ENCODE measurements around the gene ZKSCAN3.
"Not testable (repeated sequence)": the region's sequence is repeated elsewhere in the genome, so short reads cannot be mapped to it uniquely, and the experiment has no call there.

Gene ZKSCAN3

GRCh38 chr6:28377879-28378278 is 28.1 kb downstream of the ZKSCAN3 start:
- no peak for DNase-seq

GRCh38 chr6:28378644-28379043 is 28.9 kb downstream of the ZKSCAN3 start:
- no peak for DNase-seq

GRCh38 chr6:28380381-28380780 is 30.6 kb downstream of the ZKSCAN3 start:
- no peak for DNase-seq

DNA sequence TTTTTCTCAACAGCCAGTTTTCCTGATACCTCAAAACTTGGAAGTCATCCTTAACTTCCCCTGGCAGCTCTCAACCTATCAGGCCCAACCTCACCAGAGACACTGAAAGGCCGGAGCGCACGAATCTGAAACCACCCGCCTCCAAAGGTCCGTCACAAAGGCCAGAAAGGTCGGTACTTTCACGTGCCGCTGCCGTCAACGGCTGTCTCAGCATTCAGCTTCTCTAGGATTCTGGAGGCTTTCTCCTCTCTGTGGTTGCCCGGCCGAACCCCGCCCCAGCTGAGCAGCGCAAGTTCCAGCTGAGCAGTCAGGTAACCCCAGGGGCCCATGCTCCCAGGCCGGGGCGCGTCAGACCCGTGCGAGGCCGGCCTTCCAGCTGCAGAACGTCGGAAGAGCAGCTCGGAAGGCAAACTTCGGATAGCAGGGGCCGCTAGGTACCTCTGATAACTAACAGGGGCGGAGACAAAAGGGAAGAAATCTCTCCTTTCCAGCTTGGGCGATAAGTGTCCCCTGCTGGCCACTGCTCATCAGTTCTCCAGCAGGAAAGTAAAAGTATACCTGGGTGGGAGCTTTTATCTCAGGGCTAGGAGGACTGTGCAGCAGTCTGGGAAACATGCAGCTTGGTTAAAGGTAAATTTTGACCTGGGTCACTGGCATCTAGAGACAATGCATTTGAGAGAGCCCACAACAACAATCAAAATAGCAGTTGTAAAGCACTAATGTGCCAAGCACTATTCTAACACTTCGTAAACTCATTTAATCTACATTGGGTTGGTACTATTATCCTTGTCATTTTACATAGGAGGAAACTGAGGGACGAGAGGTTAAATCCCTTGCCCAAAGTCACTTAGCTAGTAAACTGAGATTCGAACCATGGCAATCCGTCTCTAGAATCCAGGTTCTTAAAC is 33.7 kb downstream of the ZKSCAN3 start:
- DNase-seq = peak; percentile 32

DNA sequence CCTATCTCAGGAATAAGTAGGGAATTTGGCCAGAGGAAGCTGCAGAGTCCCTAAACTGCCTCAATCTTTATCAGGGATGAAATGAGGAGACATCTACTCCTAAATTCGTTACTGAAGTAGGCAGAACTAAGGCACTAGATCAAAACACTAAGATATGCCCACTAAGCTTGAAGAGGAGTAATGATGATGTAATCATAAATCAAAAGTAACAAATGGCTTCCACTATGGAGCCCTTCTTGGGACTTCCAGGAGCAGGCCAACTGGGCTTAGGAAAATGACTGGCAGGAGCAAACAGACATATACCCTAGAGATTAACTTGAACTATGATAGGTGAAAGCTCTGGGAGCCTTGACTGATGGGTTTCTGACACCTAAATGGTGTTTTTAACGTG is 34.4 kb downstream of the ZKSCAN3 start:
- DNase-seq = no peak

GRCh38 chr6:28390688-28391087 is 40.9 kb downstream of the ZKSCAN3 start:
- DNase-seq = no peak

DNA sequence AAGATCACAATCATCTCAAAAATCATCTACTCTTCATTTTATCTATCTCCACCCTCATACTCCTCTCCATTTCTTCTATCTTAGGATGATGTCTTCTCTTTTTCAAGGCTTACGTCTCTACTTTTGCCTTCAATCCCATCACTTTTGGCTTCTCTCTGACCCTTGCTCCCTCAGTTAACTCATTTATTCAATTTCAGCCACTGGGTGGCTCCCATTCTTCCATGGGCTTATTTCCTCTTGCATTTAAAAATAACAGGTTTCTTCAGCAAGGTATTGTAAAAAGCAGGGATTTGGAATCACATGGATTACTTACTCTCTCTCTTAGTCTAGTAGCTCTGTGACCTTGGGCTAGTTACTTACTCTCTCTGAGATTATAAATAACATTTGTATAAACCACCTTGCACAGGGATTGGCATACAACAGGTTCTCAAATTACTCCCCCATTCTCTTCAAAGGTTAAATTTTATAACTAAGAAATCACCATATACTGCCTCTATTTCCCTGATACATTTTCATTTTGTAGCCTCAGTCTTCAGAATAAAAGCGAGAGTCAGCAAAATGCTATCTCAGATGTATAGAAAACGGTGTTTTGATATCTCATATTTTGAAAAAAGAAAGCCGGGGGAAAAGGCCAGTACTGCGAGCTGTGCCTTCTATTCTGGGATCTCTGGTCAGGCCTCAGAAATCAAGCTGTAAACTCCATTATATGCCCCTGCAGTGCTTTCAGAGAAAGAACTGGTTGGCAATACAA is 44.3 kb downstream of the ZKSCAN3 start:
- no peak for DNase-seq

- DNase-seq = no peak
Observed at GRCh38 chr6:28395918-28396317, 46.2 kb downstream of the ZKSCAN3 start.

DNA sequence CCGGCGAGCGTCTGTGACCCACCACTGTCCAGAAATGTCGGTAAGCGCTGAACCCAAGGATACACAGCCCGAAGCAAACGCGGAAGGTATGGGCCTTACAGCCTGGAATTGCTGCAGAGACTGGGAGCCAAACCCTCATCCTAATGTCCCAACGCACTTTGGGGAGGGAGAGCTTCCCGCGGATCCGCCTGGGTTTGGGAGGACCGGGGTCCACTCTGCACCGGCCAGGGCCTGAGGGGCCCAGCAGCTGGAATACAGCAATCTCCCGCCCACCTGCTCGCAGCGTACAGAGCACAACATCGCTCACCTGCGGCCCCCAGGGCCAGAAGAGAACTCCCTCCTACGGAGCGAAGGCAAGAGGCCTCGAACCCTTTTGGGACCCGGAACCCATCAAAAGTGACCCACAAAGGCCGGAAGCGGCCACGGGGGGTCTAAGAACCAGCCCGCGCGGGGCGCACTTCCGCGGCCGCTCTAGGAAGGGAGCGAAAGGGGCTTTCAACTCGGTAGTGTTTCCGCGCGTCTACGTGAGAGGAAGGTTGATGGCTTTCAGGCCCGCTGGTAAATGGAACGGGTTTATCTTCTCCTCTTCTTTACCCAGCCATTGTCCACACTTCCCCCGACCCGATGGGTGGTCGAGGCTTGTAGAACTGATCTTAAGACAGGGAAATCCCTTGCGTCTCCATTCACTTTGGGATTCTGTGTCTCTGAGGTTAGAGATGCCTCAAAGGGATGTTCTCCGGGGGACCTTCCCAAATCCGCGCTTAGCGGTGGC is 49.8 kb downstream of the ZKSCAN3 start, which contains the start of gene ZSCAN12:
Gene ZSCAN12 (minus strand): TSS at position 398 of the 772 bp plus-strand sequence. CDS start 1,342 bp downstream, outside the sequence.
- DNase-seq = peak; percentile 87

GRCh38 chr6:28400122-28400451 is 50.3 kb downstream of the ZKSCAN3 start:
- DNase-seq = no peak

DNA sequence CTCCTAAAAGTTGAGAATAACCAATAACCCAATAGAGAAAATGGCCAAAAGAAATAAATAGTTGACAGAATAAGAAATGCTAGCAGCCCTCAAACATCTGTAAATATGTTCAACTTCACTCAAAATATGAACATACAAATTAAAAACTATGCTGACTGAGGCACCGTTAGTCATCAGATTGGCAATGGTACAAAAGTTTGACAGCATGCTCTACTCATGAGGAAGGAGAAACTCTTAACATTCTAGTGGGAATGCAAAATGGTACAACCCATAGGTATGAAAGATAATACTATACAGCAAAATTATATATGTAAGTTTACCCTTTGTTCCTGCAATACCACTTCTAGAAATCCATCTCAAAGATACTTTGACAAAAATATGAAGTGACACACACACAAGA is 51.4 kb downstream of the ZKSCAN3 start:
- DNase-seq = no peak

DNA sequence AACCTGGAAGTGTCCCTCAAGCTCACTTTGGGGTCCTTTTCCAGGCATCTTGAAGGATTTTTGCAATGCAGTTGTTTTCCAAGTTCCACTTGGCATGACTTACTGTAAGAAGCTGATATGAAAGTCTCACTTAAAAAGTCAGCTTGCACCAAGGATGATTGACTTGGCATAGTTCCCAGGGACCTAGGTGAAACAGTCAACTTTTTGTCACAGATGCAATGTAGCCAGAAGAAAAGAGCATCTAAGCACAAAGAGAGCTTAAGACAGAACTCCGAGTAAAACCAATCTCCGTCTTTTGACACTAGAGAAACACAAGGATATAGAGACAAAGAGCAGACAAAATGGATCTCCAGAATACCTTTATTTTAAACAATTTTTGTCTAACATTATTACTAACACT is 52.5 kb downstream of the ZKSCAN3 start:
- no peak for DNase-seq

DNA sequence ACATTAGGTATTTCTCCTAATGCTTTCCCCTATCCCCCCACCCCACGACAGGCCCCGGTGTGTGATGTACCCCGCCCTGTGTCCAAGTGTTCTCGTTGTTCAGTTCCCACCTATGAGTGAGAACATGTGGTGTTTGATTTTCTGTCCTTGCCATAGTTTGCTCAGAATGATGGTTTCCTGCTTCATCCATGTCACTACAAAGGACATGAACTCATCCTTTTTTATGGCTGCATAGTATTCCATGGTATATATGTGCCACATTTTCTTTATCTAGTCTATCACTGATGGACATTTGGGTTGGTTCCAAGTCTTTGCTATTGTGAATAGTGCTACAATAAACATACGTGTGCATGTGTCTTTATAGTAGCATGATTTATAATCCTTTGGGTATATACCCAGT is 54.2 kb downstream of the ZKSCAN3 start:
- not testable (repeated sequence) for DNase-seq

DNA sequence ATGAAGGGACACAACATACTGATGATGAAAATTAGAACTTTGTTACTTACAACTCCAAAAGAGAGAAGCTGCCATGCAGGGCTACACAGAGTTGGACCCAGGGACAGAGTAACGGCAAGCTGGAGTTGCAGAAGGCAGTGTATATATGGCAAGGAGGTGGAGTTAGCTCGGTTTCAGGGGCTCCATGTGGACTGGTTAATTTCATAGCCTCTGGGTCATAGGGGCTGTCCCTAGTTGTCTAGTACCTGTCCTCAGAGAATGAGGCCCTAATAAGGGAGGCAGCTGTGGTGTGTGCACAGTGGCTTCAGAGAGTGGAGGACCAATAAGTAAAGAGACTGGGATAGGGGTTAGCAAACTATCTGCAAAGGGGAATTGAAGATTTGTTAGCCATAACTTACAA is 57.7 kb downstream of the ZKSCAN3 start:
- DNase-seq = no peak

DNA sequence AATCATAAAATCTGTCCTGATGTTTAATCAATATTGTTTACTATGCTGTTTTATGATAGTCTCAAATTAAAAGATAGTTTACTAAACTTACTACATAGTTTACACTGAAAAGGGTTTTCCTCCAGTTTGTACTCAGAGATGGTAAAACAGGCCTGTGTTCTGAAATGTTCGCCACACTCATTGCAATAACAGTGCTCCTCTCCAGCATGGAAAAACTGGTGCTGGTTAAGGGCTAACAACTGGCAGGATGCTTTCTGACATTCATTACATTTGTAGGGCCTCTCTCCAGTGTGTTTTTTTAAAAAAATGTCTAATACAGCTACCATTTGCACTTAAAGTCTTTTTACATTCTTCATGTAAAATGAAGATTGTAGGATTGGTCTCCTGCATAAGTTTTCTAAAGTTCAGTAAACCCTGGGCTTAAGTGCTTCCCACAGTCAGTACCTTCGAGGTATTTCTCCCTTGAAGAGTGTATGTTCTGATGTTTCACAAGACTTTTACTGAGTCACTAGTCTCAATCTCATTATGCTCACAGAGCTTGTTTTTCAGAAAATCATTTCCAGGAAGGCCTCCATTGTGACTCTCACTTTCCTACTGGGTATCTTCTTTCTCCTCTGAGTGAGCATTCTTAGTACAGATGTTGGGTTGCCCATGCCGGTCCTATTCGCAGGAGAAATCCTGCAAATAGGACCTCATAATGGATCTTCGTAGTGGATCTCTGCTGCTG is 58.5 kb downstream of the ZKSCAN3 start:
- DNase-seq = peak; percentile 61

DNA sequence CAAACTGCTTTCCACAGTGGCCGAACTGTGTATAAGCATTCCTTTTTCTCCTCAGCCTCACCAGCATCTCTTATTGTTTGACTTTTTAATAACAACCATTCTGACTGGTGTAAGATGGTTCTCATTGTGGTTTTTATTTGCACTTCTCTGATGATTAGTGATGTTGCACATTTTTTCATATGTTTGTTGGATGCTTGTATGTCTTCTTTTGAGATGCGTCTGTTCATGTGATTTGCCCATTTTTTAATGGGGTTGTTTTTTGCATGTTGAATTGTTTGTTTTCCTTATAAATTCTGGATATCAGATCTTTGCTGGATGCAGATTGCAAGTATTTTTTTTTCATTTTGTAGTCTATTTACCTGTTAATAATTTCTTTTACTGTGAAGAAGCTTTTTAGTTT is 61.0 kb downstream of the ZKSCAN3 start:
- no peak for DNase-seq

DNA sequence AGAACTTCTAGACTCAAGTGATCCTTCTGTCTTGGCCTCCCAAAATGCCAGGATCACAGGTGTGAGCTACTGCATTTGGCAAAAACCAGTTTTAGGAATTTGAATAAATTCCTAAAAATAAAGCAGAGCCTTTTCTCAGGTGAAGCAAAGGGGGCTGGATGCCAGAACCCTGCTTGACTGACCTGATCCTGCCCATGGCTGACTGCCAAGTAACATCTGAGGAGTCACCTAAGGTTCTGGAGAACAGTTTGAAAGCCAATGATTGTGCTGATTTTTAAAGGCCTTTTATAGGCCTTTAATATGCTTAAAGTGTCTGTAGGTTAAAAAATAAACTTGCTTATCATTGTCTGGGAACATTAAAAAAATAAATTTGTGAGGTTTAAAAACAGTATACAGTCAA is 63.9 kb downstream of the ZKSCAN3 start:
- DNase-seq = no peak
